ENCODE data around the gene CACNA2D1.
"Not testable (repeated sequence)": the region's sequence is repeated elsewhere in the genome, so short reads cannot be mapped to it uniquely, and the experiment has no call there.

CACNA2D1 gene

GRCh38 chr7:82393840-82394220, 49.7 kb downstream of the CACNA2D1 start:
- no peak for DNase-seq (ENCODE audit: low read depth, low spot score)

GRCh38 chr7:82393076-82393839, 50.3 kb downstream of the CACNA2D1 start:
- DNase-seq (ENCODE audit: low read depth, low spot score) = no peak

- DNase-seq (ENCODE audit: low read depth, low spot score) = no peak
Observed at GRCh38 chr7:82390936-82391335, 52.6 kb downstream of the CACNA2D1 start.

- no peak for DNase-seq (ENCODE audit: low read depth, low spot score)
Observed at GRCh38 chr7:82389876-82390275, 53.7 kb downstream of the CACNA2D1 start.

- DNase-seq (ENCODE audit: low read depth, low spot score) = no peak
Observed at GRCh38 chr7:82388138-82388537, 55.4 kb downstream of the CACNA2D1 start.

- not testable (repeated sequence) for DNase-seq (ENCODE audit: low read depth, low spot score)
Observed at GRCh38 chr7:82386571-82386970, 57.0 kb downstream of the CACNA2D1 start.

GRCh38 chr7:82384779-82385178, 58.8 kb downstream of the CACNA2D1 start:
- no peak for DNase-seq (ENCODE audit: low read depth, low spot score)

- no peak for DNase-seq (ENCODE audit: low read depth, low spot score)
Observed at GRCh38 chr7:82384051-82384464, 59.5 kb downstream of the CACNA2D1 start.

- DNase-seq (ENCODE audit: low read depth, low spot score) = no peak
Observed at GRCh38 chr7:82382276-82382675, 61.3 kb downstream of the CACNA2D1 start.

GRCh38 chr7:82376739-82377138, 66.8 kb downstream of the CACNA2D1 start:
- DNase-seq (ENCODE audit: low read depth, low spot score) = no peak

GRCh38 chr7:82375713-82376112, 67.9 kb downstream of the CACNA2D1 start:
- DNase-seq (ENCODE audit: low read depth, low spot score) = no peak

GRCh38 chr7:82375129-82375528, 68.4 kb downstream of the CACNA2D1 start:
- DNase-seq (ENCODE audit: low read depth, low spot score) = no peak

GRCh38 chr7:82373926-82374635, 69.5 kb downstream of the CACNA2D1 start:
- no peak for DNase-seq (ENCODE audit: low read depth, low spot score)

- no peak for DNase-seq (ENCODE audit: low read depth, low spot score)
Observed at GRCh38 chr7:82364671-82365070, 78.9 kb downstream of the CACNA2D1 start.

GRCh38 chr7:82364048-82364447, 79.5 kb downstream of the CACNA2D1 start:
- no peak for DNase-seq (ENCODE audit: low read depth, low spot score)

- no peak for DNase-seq (ENCODE audit: low read depth, low spot score)
Observed at GRCh38 chr7:82362129-82362706, 81.4 kb downstream of the CACNA2D1 start.

GRCh38 chr7:82360591-82361368, 82.8 kb downstream of the CACNA2D1 start:
- DNase-seq (ENCODE audit: low read depth, low spot score) = no peak

GRCh38 chr7:82359426-82359825, 84.2 kb downstream of the CACNA2D1 start:
- DNase-seq (ENCODE audit: low read depth, low spot score) = no peak

- no peak for DNase-seq (ENCODE audit: low read depth, low spot score)
Observed at GRCh38 chr7:82358923-82359322, 84.7 kb downstream of the CACNA2D1 start.

- no peak for DNase-seq (ENCODE audit: low read depth, low spot score)
Observed at GRCh38 chr7:82358009-82358578, 85.5 kb downstream of the CACNA2D1 start.

GRCh38 chr7:82348251-82348650, 95.3 kb downstream of the CACNA2D1 start:
- no peak for DNase-seq (ENCODE audit: low read depth, low spot score)

- no peak for DNase-seq (ENCODE audit: low read depth, low spot score)
Observed at GRCh38 chr7:82347808-82348207, 95.8 kb downstream of the CACNA2D1 start.

All from brain pericyte (primary cell).